GM18502 (cell line): ENCODE results near the gene AKAP12.

Experiments used
- ATAC-seq: cut with Tn5 transposase; IDR thresholded peaks from one replicate; pipeline ENCODE4 v1.9.1; 2021; ENCODE audit warnings: mild to moderate bottlenecking; ENCODE audit not compliant: unreplicated experiment, poor library complexity

The AKAP12 gene

DNA sequence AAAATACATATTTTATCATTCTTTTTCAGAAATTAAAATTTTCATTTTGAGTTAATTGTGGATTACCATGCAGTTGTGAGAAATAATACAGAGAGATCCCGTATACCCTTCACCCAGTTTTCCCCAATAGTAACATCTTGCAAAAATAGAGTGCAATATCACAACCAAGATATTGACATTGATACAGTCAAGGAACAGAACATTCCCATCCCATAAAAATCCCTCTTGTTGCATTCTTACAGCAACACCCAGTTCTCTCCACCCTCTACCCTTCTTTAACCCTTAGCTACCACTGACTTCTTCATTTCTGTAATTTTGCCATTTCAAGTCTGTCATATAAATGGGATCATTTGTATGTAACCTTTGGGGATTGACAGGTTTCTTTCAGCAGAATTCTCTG lies 6.9 kb upstream of the AKAP12 start:
- no peak for ATAC-seq

DNA sequence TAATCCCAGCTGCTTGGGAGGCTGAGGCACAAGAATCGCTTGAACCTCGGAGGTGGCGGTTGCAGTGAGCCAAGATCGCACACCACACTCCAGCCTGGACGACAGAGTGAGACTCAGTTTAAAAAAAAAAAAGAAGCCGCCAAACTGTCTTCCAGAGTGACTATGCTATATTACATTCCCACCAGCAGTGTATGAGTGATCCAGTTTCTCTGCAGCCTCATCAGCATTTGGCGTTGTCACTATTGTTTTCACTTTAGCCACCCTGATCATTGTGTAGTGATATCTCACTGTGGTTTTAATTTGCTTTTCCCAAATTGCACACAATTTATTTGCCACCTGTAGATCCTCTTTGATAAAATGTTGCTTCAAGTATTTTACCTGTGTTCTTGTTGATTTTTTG lies 6.0 kb upstream of the AKAP12 start:
- no peak for ATAC-seq

DNA sequence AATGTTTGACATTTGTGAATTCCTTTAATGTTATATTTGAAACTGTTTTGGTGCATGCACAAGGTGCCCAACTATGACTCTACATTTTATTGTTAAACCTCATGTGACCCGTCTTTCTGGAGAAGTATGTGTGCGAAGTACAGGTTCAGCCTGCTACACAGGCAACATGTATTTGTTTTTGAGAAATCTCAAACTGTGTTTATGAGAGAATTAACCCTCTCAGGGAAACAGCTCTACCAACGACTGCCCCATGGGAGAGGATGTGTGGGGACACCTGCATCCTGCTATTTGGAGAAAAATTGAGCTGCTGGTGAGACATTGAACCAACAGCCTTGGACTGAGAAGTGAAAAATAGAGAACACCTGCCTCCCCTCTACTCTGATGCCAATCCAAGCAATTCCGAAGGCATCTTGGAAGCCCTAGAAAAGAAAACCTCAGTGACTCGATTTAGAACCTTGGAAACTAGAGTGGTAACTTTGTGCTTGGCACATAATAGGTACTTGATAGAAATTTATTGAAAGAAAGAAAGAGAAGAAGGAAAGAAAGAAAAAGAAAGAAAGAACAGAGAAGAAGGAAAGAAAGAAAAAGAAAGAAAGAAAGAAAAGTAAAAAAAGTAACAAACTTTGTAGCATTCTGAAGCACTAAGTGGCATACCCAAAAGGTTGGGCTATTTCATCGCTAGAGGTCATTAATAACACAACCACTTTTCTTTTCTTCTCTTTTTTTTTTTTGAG lies 2.9 kb upstream of the AKAP12 start:
- no peak for ATAC-seq

DNA sequence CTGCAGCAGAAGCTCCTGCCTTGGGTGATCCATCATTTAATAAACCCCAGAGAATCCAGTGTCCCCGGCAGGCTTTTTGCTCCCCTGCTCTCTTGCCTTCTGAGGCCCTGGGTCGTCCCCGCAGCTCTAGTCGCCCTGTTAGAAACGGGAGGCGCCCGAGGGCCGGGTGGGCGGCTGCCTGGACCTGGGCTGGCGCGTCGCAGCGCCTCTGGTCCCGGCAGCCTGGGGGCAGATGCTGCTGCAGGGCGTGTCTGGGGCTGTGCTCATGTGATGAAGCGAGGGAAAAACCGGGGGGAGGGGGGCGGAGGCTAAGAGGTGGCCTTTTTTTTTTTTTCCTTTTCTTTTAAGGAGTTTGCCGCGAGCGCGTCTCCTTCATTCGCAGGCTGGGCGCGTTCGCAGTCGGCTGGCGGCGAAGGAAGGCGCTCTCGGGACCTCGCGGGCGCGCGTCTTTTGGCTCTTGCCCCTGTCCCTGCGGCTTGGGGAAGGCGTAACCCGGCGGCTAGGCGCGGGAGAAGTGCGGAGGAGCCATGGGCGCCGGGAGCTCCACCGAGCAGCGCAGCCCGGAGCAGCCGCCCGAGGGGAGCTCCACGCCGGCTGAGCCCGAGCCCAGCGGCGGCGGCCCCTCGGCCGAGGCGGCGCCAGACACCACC lies 394 bp downstream of the AKAP12 start:
- ATAC-seq = no peak

DNA sequence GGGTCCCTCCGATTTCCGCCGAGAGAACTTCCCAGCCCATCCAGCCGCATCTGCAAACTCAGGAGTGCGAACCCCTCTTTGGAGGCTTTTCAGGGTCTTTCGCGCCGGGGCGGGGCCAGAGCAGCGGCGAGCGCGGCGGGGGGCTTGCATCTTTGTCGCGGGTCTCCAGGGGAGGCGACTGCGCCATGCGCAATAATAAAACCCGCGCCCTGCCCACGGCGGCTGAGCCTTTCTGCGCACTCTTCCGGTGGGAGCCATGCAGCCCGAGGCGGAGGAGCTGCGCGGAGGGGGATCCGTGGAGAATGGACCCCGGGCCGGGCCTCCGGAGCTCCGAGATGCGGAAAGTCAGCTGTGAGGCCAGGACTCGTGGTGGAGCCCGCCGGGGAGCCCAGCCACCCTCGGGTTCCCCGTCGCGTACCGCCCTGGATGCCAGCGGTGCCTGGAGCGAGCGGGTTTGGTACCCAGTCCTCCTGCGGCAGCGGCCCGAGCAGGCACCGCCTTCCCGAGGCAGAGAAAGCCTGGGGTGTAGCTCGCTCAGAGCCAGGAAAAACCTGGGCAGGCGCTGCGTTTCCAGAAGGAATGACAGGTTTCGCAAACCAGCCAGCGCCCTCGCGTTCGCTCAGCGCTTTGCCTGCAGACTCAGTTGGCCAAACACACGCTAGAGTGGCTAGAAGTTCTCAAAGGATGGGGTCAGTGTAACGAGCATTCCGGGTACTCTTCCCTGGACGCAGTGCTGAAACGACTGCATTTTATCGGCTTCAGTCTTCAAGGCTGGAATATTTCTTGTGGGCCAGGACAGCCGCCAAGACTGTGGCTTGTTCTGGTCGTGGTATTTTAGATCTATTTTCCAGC lies 1.2 kb downstream of the AKAP12 start:
- ATAC-seq = no peak

DNA sequence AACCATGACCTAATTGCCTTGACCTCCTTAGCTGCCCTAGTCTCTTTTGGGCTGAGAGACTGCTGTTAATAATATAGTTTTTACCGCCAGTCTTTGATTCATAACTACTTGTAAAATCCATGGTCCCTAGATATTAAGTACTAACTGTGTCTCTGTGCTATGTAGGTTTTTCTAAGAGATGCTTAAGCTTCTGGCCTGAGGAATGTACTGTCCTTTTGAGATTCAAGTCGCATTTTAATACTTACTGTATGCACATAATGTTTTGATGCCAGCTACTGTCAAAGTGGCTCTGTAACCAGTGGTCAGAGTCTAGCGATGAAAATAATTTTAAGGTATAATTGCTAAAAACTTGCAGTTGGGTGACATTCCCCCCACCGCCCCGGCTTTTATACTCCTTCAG lies 2.1 kb downstream of the AKAP12 start:
- ATAC-seq = no peak

DNA sequence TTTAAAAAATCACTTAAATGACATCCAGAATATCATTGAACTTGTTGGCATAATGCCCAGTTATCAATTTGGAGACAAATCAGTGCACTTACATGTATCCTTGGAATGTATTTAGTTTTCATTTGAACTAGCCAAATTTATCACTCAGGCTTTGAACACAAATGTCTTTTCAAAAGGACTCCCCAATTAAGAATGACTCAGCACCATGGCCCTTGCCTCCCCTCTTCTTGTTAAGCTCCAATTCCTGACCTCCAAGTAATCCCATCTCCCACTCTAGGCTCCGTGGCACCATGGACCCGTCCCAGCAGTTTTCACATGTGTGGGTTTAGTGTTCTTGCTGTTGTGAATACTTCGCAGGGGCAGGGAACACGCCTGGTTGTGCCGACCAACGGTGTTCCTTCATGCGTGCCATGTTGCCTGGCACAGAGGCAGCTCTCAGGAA lies 2.7 kb downstream of the AKAP12 start:
- no peak for ATAC-seq

DNA sequence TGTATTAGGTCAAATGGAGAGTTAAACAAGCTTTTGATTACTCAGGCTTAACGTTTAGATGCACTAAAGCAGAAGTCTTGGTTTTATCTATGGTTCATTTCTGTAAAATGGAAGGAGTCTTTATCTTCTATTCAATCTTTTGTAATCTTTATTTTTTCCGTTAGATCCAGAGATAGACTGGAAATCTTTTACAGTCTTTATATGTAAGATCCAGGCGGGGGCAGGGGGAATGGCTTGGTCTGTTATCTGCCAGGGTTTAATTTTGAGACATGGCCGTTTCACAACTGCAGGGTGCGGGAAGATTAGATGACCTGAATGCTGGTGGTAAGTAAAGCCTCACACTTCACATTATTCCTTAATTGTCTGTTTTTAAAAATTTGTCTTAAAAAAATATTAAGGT lies 3.7 kb downstream of the AKAP12 start:
- no peak for ATAC-seq

DNA sequence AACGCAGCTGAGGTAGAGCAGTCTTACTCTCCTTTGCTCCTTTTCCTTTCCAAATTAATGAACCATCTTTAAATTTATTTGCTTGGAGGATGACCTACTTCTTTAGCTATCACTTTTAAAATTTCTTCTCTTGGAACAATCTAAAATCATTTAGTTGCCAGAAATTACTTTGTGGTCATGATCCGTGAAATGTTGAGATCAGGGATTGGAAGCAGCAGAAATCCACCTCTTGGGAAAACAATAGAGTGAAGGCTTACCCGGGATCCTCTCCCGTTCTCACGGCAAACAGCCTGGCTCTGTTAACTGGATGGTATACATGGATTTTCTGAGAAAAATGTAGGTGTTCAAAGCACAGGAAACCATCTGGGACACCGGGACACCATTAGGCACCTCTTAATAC lies 7.7 kb downstream of the AKAP12 start:
- ATAC-seq = no peak

DNA sequence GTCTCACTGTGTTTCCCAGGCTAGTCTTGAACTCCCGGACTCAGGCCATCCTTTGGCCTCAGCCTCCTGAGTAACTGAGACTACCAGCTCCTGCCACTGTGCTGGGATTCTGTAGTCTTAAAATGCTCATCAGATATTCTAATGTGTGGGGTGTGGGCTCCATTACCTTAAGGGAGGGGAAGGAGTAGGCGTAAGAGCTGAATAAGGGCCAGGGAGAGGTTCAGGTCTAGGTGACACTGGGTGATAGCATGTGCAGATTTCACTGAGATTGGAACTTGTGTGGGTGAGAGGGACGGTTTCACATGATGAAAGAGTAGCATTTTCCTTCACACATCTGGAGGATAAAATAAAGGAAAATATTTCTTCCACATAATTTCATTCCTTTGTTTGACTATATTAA lies 8.5 kb downstream of the AKAP12 start:
- no peak for ATAC-seq

DNA sequence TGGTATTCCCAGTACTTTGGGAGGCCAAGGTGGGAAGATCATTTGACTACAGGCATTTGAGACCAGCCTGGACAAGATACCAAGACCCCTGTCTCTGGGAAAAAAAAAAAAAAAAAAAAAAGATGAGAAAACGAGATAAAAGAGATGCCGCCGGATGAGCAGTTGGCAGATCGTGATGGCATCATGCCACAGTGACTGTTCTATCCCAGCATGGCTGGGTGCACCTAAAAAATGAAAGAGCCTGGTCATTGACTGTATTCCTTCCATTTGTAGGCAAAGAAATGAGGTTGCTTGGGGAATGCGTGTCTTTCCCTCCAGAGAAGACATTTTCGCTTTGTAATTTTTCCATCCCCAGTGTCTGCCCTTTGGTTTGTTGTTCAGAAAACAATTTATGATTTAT lies 12.9 kb downstream of the AKAP12 start:
- ATAC-seq = no peak

DNA sequence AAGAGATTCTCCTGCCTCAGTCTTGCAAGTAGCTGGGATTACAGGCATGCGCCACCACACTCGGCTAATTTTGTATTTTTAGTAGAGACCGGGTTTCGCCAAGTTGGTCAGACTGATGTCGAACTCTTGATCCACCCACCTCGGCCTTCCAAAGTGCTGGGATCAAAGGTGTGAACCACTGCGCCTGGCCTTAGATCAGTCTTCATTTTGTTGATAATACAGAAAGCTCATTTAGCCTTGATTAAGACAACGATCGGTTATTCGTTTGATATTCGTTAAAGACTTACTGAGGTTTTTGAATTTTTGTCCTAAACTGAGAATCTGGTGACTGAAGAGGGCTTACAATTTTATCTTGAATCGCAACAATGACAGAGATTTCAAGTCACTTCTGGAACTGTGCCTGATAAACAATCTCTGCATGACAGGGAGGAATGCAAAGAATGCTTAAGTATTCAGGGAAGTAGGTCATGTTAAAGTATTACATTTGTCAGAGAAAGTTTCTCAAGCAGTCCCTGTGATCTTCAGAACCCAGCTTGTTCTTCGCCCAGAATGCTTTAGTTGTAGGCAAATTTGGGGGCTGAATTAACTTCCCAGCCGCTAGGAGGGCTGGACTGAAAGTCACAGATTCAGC lies 14.8 kb downstream of the AKAP12 start:
- ATAC-seq = no peak

DNA sequence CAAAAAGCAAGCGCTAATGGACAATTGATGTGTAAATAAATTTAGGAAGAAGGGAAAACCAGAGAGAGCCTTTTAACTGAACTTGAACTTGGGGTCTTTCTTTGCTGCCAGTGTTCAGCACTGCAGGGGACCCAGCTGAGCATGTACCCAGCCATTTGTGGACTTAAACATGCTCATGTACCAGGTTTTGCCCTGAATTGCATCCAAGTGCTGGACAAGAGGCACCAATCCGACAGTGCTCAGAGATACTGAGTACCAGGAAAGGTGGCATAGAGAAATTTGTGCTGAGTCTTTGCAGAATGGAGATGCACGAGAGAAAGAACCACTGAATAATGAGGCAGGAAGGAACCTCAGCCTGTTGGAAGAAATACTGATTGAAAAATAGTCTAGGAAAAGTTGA lies 16.0 kb downstream of the AKAP12 start:
- ATAC-seq = no peak

DNA sequence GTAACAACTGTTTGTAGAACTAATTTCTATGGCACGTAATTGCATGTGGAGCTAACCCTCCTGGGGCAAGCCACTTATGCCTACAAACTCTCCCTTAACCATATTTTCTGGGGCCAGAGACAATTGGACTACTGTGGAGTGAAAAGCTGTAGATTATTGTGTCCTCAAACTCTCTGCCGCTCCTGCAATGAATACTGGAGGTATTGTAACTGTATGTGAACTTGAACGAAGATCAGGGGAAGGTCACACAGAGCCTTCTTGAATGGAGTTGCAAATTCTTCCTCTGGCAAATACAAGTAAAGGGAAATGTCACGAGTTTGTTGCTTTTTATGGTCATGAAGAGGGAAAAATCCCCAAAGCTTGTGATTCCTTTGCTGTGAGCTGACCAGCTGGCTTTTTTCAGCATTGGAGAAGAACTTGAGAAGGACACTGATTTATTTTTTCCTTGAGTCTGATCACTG lies 18.2 kb downstream of the AKAP12 start:
- no peak for ATAC-seq

DNA sequence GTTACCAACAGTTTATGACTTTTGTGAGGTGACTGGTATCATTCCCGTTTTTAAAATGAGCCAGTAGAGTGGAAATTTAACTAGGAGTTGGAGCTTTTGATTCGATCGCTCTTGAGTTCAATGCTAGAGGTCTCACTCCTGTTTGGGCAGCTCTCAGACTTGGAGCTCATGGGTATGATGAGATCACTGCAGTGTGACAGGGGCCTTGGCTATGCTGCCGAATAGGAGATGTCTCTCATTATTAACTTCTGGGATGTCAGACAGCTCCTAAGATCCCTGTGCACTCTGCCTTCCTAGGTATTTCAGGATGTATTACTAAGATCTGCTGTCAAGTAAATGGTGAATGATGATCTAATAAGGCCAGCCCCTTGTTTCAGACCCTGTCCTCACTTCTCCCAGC lies 20.4 kb downstream of the AKAP12 start:
- no peak for ATAC-seq

DNA sequence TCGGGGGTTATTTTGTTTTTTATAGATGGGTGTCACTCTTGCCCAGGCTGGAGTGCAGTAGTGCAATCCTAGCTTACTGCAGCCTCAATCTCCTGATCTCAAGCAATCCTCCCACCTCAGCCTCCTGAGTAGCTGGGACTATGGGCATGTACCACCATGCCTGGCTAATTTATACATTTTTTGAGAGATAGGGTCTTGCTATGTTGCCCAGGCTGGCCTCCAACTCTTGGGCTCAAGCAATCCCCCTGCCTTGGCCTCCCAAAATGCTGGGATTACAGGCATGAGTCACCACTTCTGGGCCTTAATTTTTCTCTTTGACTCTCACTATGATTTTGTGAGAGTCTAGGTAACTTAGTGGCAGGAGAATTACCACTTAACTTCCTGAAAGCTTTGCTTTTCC lies 23.3 kb downstream of the AKAP12 start:
- no peak for ATAC-seq

DNA sequence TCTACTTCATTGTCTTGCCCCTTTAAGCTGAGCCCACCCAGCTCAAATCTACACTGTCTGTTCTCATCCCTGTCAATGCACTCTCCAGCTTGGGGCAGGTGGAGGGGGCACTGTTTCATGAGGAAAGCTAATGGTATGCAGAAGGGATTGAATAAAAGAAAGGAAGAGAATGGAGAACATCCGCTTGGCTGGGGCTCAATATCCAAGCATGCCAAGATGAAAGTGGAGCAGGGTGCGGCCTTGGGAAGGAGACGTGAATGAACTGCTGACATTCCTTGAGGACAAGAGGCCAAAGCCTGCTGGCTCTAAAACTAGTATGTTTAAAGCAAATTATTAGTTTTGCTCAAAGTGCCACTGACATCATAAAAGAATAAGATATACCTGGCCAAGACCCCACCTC lies 24.2 kb downstream of the AKAP12 start:
- ATAC-seq = no peak

DNA sequence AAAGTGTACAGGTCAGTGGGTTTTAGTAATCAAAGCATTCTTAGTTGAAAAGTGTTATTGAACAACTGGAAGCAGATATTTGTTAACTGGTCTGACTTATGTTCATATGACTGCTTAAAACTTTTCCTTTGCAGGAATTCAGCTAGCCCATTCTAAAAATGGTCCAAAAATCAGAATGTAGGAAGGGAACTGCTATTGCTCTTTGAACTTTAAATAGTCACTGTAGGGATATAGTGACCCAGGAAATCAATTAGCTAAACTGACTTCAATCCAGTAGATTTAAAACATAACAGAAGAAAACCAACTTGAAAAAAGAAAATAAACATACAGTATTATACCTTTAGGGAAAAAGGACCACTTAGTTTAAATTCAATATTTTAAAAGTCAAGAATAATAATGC lies 25.5 kb downstream of the AKAP12 start:
- ATAC-seq = no peak

DNA sequence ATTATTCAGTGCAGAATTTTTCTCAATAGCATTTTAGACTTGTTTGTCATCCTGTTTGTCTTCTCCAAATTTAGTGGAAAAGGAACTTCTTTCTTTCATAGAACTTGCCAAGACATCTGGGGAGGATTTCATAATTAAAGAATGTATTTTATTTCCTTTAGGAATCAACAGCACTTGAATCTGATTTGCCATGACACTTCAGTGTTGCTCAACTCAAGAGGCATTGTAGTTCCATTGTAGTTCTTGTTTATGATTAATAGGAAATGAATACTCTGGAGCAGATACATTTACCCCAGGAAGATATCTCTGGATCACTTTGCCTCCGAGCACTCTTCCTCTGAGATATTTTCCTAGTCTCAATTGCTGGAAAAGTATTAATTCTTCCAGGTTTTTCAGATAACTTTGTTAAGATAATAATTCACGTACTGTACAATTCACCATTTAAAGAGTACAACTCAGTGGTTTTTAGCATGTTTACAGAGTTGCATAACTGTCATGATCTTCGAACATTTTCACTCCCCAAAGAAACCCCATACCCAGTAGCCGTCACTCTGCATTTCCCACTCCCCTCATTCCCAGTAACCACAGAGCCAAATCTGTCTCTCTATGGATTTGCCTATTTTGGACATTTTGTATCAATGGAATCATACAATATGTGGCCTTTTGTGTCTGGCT lies 29.7 kb downstream of the AKAP12 start:
- no peak for ATAC-seq

DNA sequence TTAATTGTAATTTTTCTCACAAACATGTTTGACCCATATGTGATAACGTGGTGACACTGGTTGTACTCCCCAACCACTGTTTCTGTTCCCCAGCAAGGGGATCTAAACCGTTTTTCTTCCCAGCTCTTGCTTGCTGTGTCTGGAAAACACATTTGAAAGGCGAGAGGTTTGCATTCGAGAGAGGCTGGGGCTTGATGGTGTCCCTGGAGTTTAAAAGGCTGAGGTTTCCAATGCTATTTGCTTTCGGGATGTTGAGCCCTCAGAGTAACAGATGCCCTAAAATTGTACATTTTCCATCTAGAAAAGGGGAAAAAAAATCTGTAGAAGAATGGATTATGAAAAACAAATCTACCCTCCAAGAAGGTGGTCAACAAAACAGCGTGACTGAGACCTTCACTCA lies 35.4 kb downstream of the AKAP12 start:
- ATAC-seq = no peak
